Lower lobe of right lung (tissue), 2 donors: Measurements from ENCODE around the gene C2CD4D. TPM values are rescaled to one million over a fixed set of nuclear protein-coding genes. Genes with fewer than 3 reads are reported as not detected.

Experiments used
- ATAC-seq, 2 donors: fragments of 200-7000 bp; cut with Tn5 transposase; one replicate each; pipeline ENCODE4 v1.9.1; 2020 to 2022; ENCODE audit warnings: mild to moderate bottlenecking in 2 of 2, moderate library complexity in 2 of 2
- DNase-seq: peaks from one replicate; pipeline ENCODE4 v3.0.0-alpha.2; 2020
- H3K27ac ChIP-seq: fragments of 200-600 bp; one replicate; pipeline ENCODE4 v1.8.0; 2022
- H3K27me3 ChIP-seq: fragments of 200-600 bp; one replicate; pipeline ENCODE4 v1.8.0; 2022; ENCODE audit warnings: low read depth
- H3K36me3 ChIP-seq: fragments of 200-600 bp; one replicate; pipeline ENCODE4 v1.8.0; 2022; ENCODE audit warnings: mild to moderate bottlenecking
- H3K4me1 ChIP-seq: fragments of 200-600 bp; one replicate; pipeline ENCODE4 v1.8.0; 2022
- H3K4me3 ChIP-seq: fragments of 200-600 bp; one replicate; pipeline ENCODE4 v1.8.0; 2022; ENCODE audit warnings: mild to moderate bottlenecking
- H3K9me3 ChIP-seq: fragments of 200-600 bp; one replicate; pipeline ENCODE4 v1.8.0; 2022
- CTCF ChIP-seq: fragments of 200-600 bp; IDR thresholded peaks from one replicate; pipeline ENCODE4 v1.8.0; 2022; ENCODE audit warnings: antibody characterized with exemption, mild to moderate bottlenecking
- intact Hi-C: fragments of 100-400 bp; cut with DNase I; formaldehyde crosslinking; loops from one replicate; pipeline ENCODE4 v1.11.0; 2022
- total RNA-seq: library from RNA; stranded (reverse); fragmentation: NEBNext Ultra II Directional; extraction: Animal tissue kit (Norgen Biotek cat#: 25700); gene quantifications from one replicate; pipeline ENCODE4 v1.2.1, GENCODE V29; 2021
- donor health status: DM: no; HTN: yes; CAD: no; lungs with severe emphysema.

The C2CD4D gene
- total RNA-seq, 1 donor from 2014 or later = 0.21 TPM

DNA sequence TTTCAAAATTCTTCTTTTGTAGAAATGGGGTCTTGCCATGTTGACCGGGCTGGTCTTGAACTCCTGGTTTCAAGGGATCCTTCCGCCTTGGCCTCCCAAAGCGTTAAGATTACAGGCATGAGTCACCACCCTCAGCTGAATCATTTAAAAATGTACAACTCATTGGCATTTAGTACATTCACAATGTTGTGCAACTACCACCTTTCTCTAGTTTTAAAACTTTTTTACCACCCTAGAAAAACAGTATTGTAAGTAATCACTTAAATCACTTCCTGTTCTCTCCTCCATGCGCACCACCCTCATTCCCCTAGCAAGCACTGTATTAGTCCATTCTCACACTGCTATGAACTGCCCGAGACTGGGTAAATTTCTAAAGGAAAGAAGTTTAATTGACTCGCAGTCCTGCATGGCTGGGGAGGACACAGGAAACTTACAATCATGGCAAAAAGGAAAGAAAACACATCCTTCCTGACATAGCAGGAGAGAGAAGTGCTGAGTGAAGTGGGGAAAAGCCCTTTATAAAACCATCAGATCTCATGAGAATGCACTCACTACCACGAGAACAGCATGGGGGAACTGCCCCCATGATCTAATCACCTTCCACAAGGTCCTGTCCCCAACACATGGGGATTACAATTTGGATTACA lies 28.3 kb upstream of the C2CD4D start:
- no peak for DNase-seq
- intact Hi-C loops = no loop called here

DNA sequence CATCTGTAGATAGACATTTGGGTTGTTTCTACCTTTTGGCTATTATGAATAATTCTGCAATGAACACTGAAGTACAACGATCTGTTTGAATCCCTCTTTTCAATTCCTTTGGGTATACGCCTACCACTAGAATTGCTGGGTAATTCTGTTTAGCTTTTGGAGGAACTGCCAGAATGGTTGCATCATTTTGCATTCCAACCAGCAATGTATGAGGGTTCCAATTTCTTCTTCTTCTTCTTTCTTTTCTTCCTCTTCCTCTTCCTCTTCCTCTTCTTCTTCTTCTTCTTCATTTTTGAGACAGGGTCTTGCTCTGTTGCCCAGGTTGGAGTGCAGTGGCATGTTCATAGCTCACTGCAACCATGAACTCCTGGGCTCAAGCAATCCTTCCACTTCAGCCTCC lies 27.7 kb upstream of the C2CD4D start:
- Histone ChIP-seq H3K4me1 (no peaks in the 10 kb centered on the region), H3K36me3 (no peaks in the 10 kb centered on the region), H3K4me3 (no peak overlapping the region), H3K27ac (no peak overlapping the region), H3K9me3 (no peaks in the 10 kb centered on the region), H3K27me3 (no peaks in the 10 kb centered on the region)
- intact Hi-C loops = no loop called here
- no peak for TF ChIP-seq CTCF
- peak in 1 of 2 donors; percentile 9 for ATAC-seq
- DNase-seq = no peak

More for the DNA sequence above, 28.3 kb upstream of the C2CD4D start:
- H3K27me3 ChIP-seq = no peaks in the 10 kb centered on the region
- no peak for TF ChIP-seq CTCF
- no peaks in the 10 kb centered on the region for H3K4me1 ChIP-seq
- no peak overlapping the region for H3K27ac ChIP-seq
- H3K9me3 ChIP-seq = no peaks in the 10 kb centered on the region
- peak; percentile 32 to 34 for ATAC-seq
- no peak overlapping the region for H3K4me3 ChIP-seq
- H3K36me3 ChIP-seq = no peaks in the 10 kb centered on the region

DNA sequence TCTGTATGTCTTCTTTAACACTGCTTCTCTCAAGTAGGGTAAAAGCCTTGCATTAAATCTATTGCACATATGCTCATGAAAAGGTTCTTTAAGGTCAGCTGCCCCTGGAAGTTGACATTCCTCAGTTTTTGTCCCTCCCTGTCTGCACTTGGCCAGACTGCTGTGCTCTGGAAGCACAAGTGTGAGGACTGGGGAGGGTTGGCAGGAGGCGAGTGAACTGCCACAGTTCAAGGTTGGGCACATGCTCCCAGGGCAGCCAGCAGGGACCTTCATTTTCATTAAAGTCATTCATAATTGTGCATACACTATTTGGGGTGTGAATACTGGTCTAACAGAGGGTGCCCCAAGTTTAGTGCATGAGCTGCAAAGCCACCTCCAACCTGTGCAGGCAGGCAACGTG lies 24.8 kb upstream of the C2CD4D start:
- no peaks in the 10 kb centered on the region for H3K36me3 ChIP-seq
- no peak overlapping the region for H3K4me3 ChIP-seq
- intact Hi-C loops = no loop called here
- H3K27ac ChIP-seq = no peak overlapping the region
- no peaks in the 10 kb centered on the region for H3K4me1 ChIP-seq
- DNase-seq (no peak), ATAC-seq (no peak)
- TF ChIP-seq CTCF = no peak
- no peaks in the 10 kb centered on the region for H3K27me3 ChIP-seq
- no peaks in the 10 kb centered on the region for H3K9me3 ChIP-seq

- Histone ChIP-seq H3K4me3 (no peak overlapping the region), H3K4me1 (no peaks in the 10 kb centered on the region), H3K27me3 (no peaks in the 10 kb centered on the region), H3K27ac (no peak overlapping the region), H3K9me3 (no peaks in the 10 kb centered on the region), H3K36me3 (no peaks in the 10 kb centered on the region)
- TF ChIP-seq CTCF = no peak
- intact Hi-C loops = no loop called here
- no peak for ATAC-seq
- no peak for DNase-seq
Measured at GRCh38 chr1:151862604-151863003, 23.0 kb upstream of the C2CD4D start.

DNA sequence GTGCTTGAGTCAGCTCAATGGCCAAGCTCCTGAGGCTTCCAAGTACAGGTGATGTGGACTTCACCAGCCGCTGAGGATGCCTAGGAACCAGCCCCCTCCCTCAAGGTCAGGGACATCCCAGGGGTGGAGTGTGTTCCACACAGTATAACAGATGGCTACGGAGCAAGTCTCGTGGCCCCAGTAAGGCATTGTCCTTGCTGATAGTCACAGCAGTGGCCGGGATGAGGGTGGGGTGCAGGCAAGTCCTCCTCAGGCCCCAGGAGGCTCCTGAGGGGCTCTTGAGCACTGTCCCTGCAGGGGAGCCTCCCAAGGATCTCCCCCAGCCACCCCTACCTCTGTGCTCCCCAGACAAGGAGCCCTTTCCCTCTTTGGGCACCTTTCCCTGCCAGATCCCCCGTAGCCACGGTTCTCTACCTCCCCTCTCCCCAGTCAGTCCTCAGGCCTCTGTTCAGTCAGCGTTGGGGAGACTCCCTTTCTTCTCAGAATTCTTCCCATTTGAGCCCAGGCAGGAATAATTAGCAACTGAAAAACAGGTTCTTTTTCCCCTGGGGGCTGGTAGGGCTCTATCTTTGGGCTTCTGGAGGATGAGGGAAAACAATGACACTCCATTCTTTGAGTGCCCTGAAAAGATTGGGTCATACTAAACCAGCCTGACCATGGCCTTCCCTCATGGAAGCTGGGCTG lies 21.0 kb upstream of the C2CD4D start:
- DNase-seq = no peak
- H3K9me3 ChIP-seq = no peaks in the 10 kb centered on the region
- H3K36me3 ChIP-seq = no peaks in the 10 kb centered on the region
- intact Hi-C loops = no loop called here
- H3K4me1 ChIP-seq = no peaks in the 10 kb centered on the region
- ATAC-seq = no peak
- no peak overlapping the region for H3K4me3 ChIP-seq
- no peak for TF ChIP-seq CTCF
- no peak overlapping the region for H3K27ac ChIP-seq
- H3K27me3 ChIP-seq = no peaks in the 10 kb centered on the region
